Endothelial cell of umbilical vein (primary cell): ENCODE results near the gene CPXM2. TPM values are rescaled to one million over a fixed set of nuclear protein-coding genes. Genes with fewer than 3 reads are reported as not detected.

Source experiments
- BruUV-seq: library from RNA; stranded (reverse); fragments of 400-500 nt; replicated peaks from 2 replicates; lab custom pipeline; 2021; lab: Mats Ljungman, UMichigan
- CTCF ChIA-PET: fragments of 300-600, 350-600 bp; sonication (Branson Sonifier 250); formaldehyde crosslinking; loops from one replicate; lab custom pipeline; 2021; ENCODE audit warnings: antibody characterized with exemption, inconsistent platforms; lab: Charles Lee
- POLR2A ChIA-PET: fragments of 300-600, 350-600 bp; sonication (Branson Sonifier 250); formaldehyde crosslinking; loops from one replicate; lab custom pipeline; 2021; ENCODE audit warnings: antibody characterized with exemption, inconsistent platforms; lab: Charles Lee
- DNase-seq: peaks from one replicate; pipeline ENCODE4 v3.0.0-alpha.2; 2011; ENCODE audit warnings: low read depth, low spot score
- FAIRE-seq: peaks from 2 replicates; lab custom pipeline; 2011; peaks lifted over from hg19 to GRCh38; lab: Jason Lieb, UNC
- H2AFZ ChIP-seq: 2 replicates; pipeline ENCODE4 v1.6.0; 2012; ENCODE audit warnings: low read depth, low read length, control low read depth, inconsistent platforms
- H3K27ac ChIP-seq: 2 replicates; pipeline ENCODE4 v1.5.1; 2011; ENCODE audit warnings: low read depth, mild to moderate bottlenecking, control low read depth, low read length, moderate library complexity; ENCODE audit not compliant: insufficient read depth
- H3K27me3 ChIP-seq, 2 experiments: 2 replicates each; pipeline versions ENCODE4 v1.6.0 to v1.6.1; 2011; ENCODE audit warnings: low read length in 2 of 2, mixed read lengths in 1 of 2; ENCODE audit not compliant: control insufficient read depth in 2 of 2, insufficient read depth in 2 of 2
- H3K36me3 ChIP-seq, 2 experiments: 2 replicates in 1 of 2; 3 replicates in 1 of 2; pipeline ENCODE4 v1.5.1; 2011; ENCODE audit warnings: low read length in 2 of 2, mild to moderate bottlenecking in 1 of 2, moderate library complexity in 1 of 2; ENCODE audit not compliant: control insufficient read depth in 2 of 2, insufficient read depth in 2 of 2; ENCODE audit errors: extremely low read depth in 1 of 2
- H3K4me1 ChIP-seq: 3 replicates; pipeline ENCODE4 v1.5.1; 2011; ENCODE audit warnings: mild to moderate bottlenecking, low read length; ENCODE audit not compliant: control insufficient read depth, insufficient read depth; ENCODE audit errors: extremely low read depth
- H3K4me2 ChIP-seq: 2 replicates; pipeline ENCODE4 v1.6.1; 2011; ENCODE audit warnings: low read length, control low read depth, mixed read lengths; ENCODE audit not compliant: insufficient read depth
- H3K4me3 ChIP-seq, 3 experiments: fragments of 200-600 bp in 1 of 3; sonication (generic), shearing (Covaris generic) in 1 of 3; replicated peaks in 1 of 3; 2 replicates each; pipeline ENCODE4 v1.5.1; 2011 to 2016; ENCODE audit warnings: control low read depth in 3 of 3, low read length in 3 of 3, mild to moderate bottlenecking in 2 of 3, inconsistent platforms in 1 of 3, low read depth in 1 of 3, moderate library complexity in 1 of 3; ENCODE audit not compliant: insufficient read depth in 1 of 3
- H3K79me2 ChIP-seq: 2 replicates; pipeline ENCODE4 v1.6.0; 2012; ENCODE audit warnings: low read length, inconsistent platforms; ENCODE audit not compliant: control insufficient read depth, insufficient read depth
- H3K9ac ChIP-seq: replicated peaks from 2 replicates; pipeline ENCODE3; 2011; ENCODE audit warnings: low read length, control low read depth; ENCODE audit not compliant: insufficient read depth; ENCODE audit errors: extremely low read depth
- H3K9me1 ChIP-seq: replicated peaks from 3 replicates; pipeline ENCODE4 v1.6.0; 2011; ENCODE audit warnings: mild to moderate bottlenecking, low read length; ENCODE audit not compliant: control insufficient read depth, insufficient read depth; ENCODE audit errors: extremely low read depth
- H3K9me3 ChIP-seq: replicated peaks from 2 replicates; pipeline ENCODE4 v1.5.1; 2012; ENCODE audit warnings: low read length, inconsistent platforms; ENCODE audit not compliant: control insufficient read depth, insufficient read depth
- H4K20me1 ChIP-seq: replicated peaks from 2 replicates; pipeline ENCODE3; 2011; ENCODE audit warnings: mild to moderate bottlenecking, low read length; ENCODE audit not compliant: control insufficient read depth, insufficient read depth; ENCODE audit errors: extremely low read depth
- CTCF ChIP-seq, 2 donors: IDR thresholded peaks; 1 replicate in 1 of 2; 2 replicates in 1 of 2; pipeline ENCODE4 v1.5.1; 2011; ENCODE audit warnings: low read length in 2 of 2, mild to moderate bottlenecking in 2 of 2, moderate library complexity in 2 of 2, control low read depth in 1 of 2, inconsistent platforms in 1 of 2, low read depth in 1 of 2; ENCODE audit not compliant: insufficient read depth in 1 of 2; ENCODE audit errors: extremely low read depth in 1 of 2
- EZH2 ChIP-seq: IDR thresholded peaks from 2 replicates; pipeline ENCODE4 v1.6.1; 2012; ENCODE audit warnings: borderline replicate concordance, low read depth, mild to moderate bottlenecking, moderate library complexity, low read length, inconsistent platforms; ENCODE audit not compliant: severe bottlenecking
- FOS ChIP-seq: IDR thresholded peaks from 2 replicates; pipeline ENCODE4 v1.6.1; 2011; ENCODE audit warnings: mild to moderate bottlenecking, low read length, moderate library complexity, borderline replicate concordance; ENCODE audit not compliant: insufficient read depth
- GATA2 ChIP-seq: IDR thresholded peaks from 2 replicates; pipeline ENCODE4 v1.7.0; 2011; ENCODE audit warnings: low read depth, mild to moderate bottlenecking, moderate library complexity, mixed read lengths, low read length; ENCODE audit not compliant: insufficient read length, insufficient read depth
- JUN ChIP-seq: IDR thresholded peaks from 2 replicates; pipeline ENCODE4 v1.6.1; 2011; ENCODE audit warnings: borderline replicate concordance, low read depth; ENCODE audit not compliant: insufficient read length, insufficient read depth
- MYC ChIP-seq: IDR thresholded peaks from one replicate; pipeline ENCODE4 v1.6.1; 2011; ENCODE audit warnings: mild to moderate bottlenecking, low read depth, low read length
- POLR2A ChIP-seq: IDR thresholded peaks from 2 replicates; pipeline ENCODE4 v1.6.1; 2012; ENCODE audit warnings: low read depth, mild to moderate bottlenecking, control low read depth, low read length
- POLR2AphosphoS5 ChIP-seq: IDR thresholded peaks from 2 replicates; pipeline ENCODE4 v1.6.1; 2012; ENCODE audit warnings: low read depth, mild to moderate bottlenecking, control low read depth, low read length, moderate library complexity; ENCODE audit not compliant: insufficient read depth
- dilution Hi-C: fragments of 300-500 bp; cut with MboI; formaldehyde crosslinking; loops from one replicate; pipeline ENCODE4 v1.15.0; 2019; ENCODE audit warnings: low sequenced_read_pairs; ENCODE audit not compliant: extremely low pct_ligation_motif_present
- intact Hi-C: fragments of 100-400 bp; cut with micrococcal nuclease; formaldehyde crosslinking; loops from one replicate; pipeline ENCODE4 v1.10.0; 2022
- polyA plus RNA-seq, 4 experiments: library from polyadenylated mRNA; depleted of rRNA in 3 of 4; stranded (reverse) in 3 of 4; unstranded in 1 of 4; fragments of >200 nt; gene quantifications; 2 replicates each; pipeline versions ENCODE4 v1.2.1 to v1.2.3, GENCODE V29; 2011 to 2012; ENCODE audit warnings: missing spikeins in 1 of 4
- total RNA-seq: library from RNA; stranded (reverse); gene quantifications from 2 replicates; pipeline ENCODE4 v1.2.3, GENCODE V29; 2021
- TF ChIP-seq, protein P1 (sequence below): IDR thresholded peaks from 2 replicates; pipeline ENCODE4 v1.6.1; 2011; ENCODE audit not compliant: insufficient read depth, insufficient read length

The CPXM2 gene
- total and polyA plus RNA-seq, 2 donors (not counting 3 experiments of a cell fraction or from before 2014, with no cell fraction given), result 1.8 to 2.7 TPM

DNA sequence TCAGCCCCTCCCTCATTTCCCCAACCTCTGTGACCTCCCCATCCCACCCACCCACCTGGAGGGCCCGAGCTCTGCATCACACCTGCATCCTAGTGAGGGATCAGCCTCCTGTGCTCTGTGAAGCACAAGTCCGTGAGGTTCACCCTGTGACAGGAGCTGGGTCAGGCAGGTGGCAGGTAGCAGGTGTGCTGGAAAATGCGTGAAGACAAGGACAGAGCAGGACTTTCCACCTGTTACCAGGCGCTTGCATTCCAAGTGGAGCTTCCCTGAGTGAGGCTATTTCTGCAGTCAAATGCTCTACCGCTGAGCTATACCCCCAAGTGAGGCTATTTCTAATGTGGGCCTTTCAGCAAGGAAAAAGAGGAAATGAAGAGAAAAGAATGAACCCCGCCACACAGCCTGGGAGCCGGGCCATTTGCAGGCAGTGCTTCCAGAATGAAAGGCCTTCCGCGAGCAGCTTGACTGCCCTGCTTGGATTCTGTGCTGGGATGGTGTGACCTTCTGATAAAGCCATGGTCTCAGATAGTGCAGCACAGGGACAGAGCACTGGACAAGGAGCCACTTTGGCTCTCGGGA, 13.3 kb upstream of the CPXM2 start:
- DNase-seq, result no peak
- BruUV-seq, result no TSS peak
- CTCF ChIA-PET, result interaction anchor here (1.0 kb wide), 1 partner anchor 19 kb away, joined by 3 read pairs; no protein-coding TSS in a partner anchor

More for the DNA sequence above, 13.3 kb upstream of the CPXM2 start:
- Histone ChIP-seq H4K20me1 (no peaks in the 10 kb centered on the region), H3K27me3 (no peaks in the 10 kb centered on the region), H3K27ac (no peak overlapping the region), H3K4me2 (no peak overlapping the region), H3K9me3 (no peaks in the 10 kb centered on the region), H2AFZ (no peak overlapping the region), H3K79me2 (no peaks in the 10 kb centered on the region), H3K4me3 (no peak overlapping the region), H3K9ac (no peak overlapping the region), H3K36me3 (no peaks in the 10 kb centered on the region), H3K9me1 (no peaks in the 10 kb centered on the region), H3K4me1 (no peaks in the 10 kb centered on the region)
- intact Hi-C loops, result loop anchor here (1.0 kb wide), 1 partner anchor 22 kb away; no protein-coding TSS in a partner anchor
- dilution Hi-C loops, result no loop called here
- FAIRE-seq, result no peak
- POLR2A ChIA-PET, result no interaction called here
- TF ChIP-seq EZH2 (no peak), FOS (no peak), JUN (no peak), POLR2AphosphoS5 (no peak), GATA2 (no peak), POLR2A (no peak), MYC (no peak), CTCF (IDR thresholded peaks at IDR 0.05; ENCODE audit: extremely low read depth in 1 of 2, insufficient read depth in 1 of 2, low read depth in 1 of 2, low read length in 2 of 2) (no peak)
- TF ChIP-seq, protein P1, sequence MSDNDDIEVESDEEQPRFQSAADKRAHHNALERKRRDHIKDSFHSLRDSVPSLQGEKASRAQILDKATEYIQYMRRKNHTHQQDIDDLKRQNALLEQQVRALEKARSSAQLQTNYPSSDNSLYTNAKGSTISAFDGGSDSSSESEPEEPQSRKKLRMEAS, result no peak
